ENCODE data around the gene VASH2.

- TF ChIP-seq EZH2phosphoT487 (IDR thresholded peaks at IDR 0.05; ENCODE audit: insufficient read depth, low read depth) (no peak), EZH2 (IDR thresholded peaks at IDR 0.05; ENCODE audit: insufficient read depth, poor library complexity, severe bottlenecking) (no peak)
Observed at GRCh38 chr1:212915245-212916091, 34.9 kb upstream of the VASH2 start.

Data from GM23248 (cell line).